H9 (cell line): ENCODE measurements around the gene TSEN15. TPM values are rescaled to one million over a fixed set of nuclear protein-coding genes. Genes with fewer than 3 reads are reported as not detected.

ENCODE experiments used
- DNase-seq: peaks from one replicate; pipeline ENCODE4 v3.0.0-alpha.2; 2017
- H2AFZ ChIP-seq: one replicate; pipeline ENCODE4 v1.6.1; 2013; ENCODE audit warnings: mild to moderate bottlenecking, low read length, control low read depth, moderate library complexity
- H2AK5ac ChIP-seq: 2 replicates; pipeline ENCODE4 v1.6.1; 2013; ENCODE audit warnings: low read length, control low read depth, mixed read lengths; ENCODE audit not compliant: insufficient read length
- H2BK120ac ChIP-seq: one replicate; pipeline ENCODE4 v1.6.1; 2013; ENCODE audit warnings: low read depth, mild to moderate bottlenecking, low read length, control low read depth, inconsistent platforms; ENCODE audit not compliant: poor library complexity, severe bottlenecking
- H2BK12ac ChIP-seq: 2 replicates; pipeline ENCODE4 v1.6.1; 2013; ENCODE audit warnings: low read length, control low read depth, mixed read lengths, low read depth; ENCODE audit not compliant: insufficient read length
- H2BK15ac ChIP-seq: 2 replicates; pipeline ENCODE4 v1.6.1; 2013; ENCODE audit warnings: low read depth, low read length, control low read depth
- H2BK20ac ChIP-seq: one replicate; pipeline ENCODE4 v1.6.1; 2013; ENCODE audit warnings: low read depth, mild to moderate bottlenecking, low read length, control low read depth, inconsistent platforms; ENCODE audit not compliant: poor library complexity, severe bottlenecking
- H2BK5ac ChIP-seq: 2 replicates; pipeline ENCODE4 v1.6.1; 2013; ENCODE audit warnings: low read length, control low read depth, mixed read lengths; ENCODE audit not compliant: insufficient read length
- H3K14ac ChIP-seq: 2 replicates; pipeline ENCODE4 v1.6.1; 2013; ENCODE audit warnings: low read length, control low read depth; ENCODE audit not compliant: insufficient read depth
- H3K18ac ChIP-seq: 2 replicates; pipeline ENCODE4 v1.6.1; 2013; ENCODE audit warnings: low read depth, mild to moderate bottlenecking, mixed read lengths, low read length, control low read depth; ENCODE audit not compliant: insufficient read length
- H3K23ac ChIP-seq: 2 replicates; pipeline ENCODE4 v1.6.1; 2013; ENCODE audit warnings: low read length, control low read depth, mixed read lengths, low read depth; ENCODE audit not compliant: insufficient read length
- H3K23me2 ChIP-seq: 2 replicates; pipeline ENCODE4 v1.6.1; 2013; ENCODE audit warnings: low read depth, mild to moderate bottlenecking, mixed read lengths, low read length, control low read depth; ENCODE audit not compliant: insufficient read length, poor library complexity, severe bottlenecking
- H3K27ac ChIP-seq: 2 replicates; pipeline ENCODE4 v1.5.1; 2013; ENCODE audit warnings: low read length, control low read depth, mixed read lengths, low read depth; ENCODE audit not compliant: insufficient read length
- H3K27me3 ChIP-seq: 2 replicates; pipeline ENCODE4 v1.6.1; 2013; ENCODE audit warnings: low read length, control low read depth, inconsistent platforms; ENCODE audit not compliant: insufficient read depth
- H3K4ac ChIP-seq: 2 replicates; pipeline ENCODE4 v1.6.1; 2013; ENCODE audit warnings: low read depth, mild to moderate bottlenecking, control low read depth, inconsistent platforms, low read length, moderate library complexity
- H3K4me1 ChIP-seq: 2 replicates; pipeline ENCODE4 v1.6.1; 2013; ENCODE audit warnings: low read length, control low read depth, inconsistent platforms; ENCODE audit not compliant: insufficient read depth
- H3K4me2 ChIP-seq: 2 replicates; pipeline ENCODE4 v1.6.1; 2013; ENCODE audit warnings: low read length, control low read depth, mixed read lengths; ENCODE audit not compliant: insufficient read length, insufficient read depth
- H3K56ac ChIP-seq: 2 replicates; pipeline ENCODE4 v1.6.1; 2013; ENCODE audit warnings: low read depth, mild to moderate bottlenecking, mixed read lengths, low read length, control low read depth; ENCODE audit not compliant: insufficient read length
- H3K79me1 ChIP-seq: 2 replicates; pipeline ENCODE4 v1.6.1; 2013; ENCODE audit warnings: low read depth, mild to moderate bottlenecking, moderate library complexity, low read length, control low read depth, inconsistent platforms; ENCODE audit not compliant: insufficient read depth, poor library complexity, severe bottlenecking
- H3K79me2 ChIP-seq: 2 replicates; pipeline ENCODE4 v1.6.1; 2013; ENCODE audit warnings: low read length, control low read depth, inconsistent platforms; ENCODE audit not compliant: insufficient read depth
- H3K9ac ChIP-seq: 2 replicates; pipeline ENCODE4 v1.6.1; 2013; ENCODE audit warnings: low read length, control low read depth, mixed read lengths; ENCODE audit not compliant: insufficient read length; ENCODE audit errors: extremely low read depth
- H3K9me3 ChIP-seq: one replicate; pipeline ENCODE4 v1.6.1; 2013; ENCODE audit warnings: low read depth, low read length, inconsistent platforms; ENCODE audit not compliant: control insufficient read depth
- H3T11ph ChIP-seq: one replicate; pipeline ENCODE4 v1.6.1; 2013; ENCODE audit warnings: mild to moderate bottlenecking, low read length, control low read depth, inconsistent platforms
- H4K20me1 ChIP-seq: one replicate; pipeline ENCODE4 v1.6.1; 2013; ENCODE audit not compliant: control insufficient read depth, insufficient read length, insufficient read depth
- H4K5ac ChIP-seq: 2 replicates; pipeline ENCODE4 v1.6.1; 2013; ENCODE audit warnings: low read depth, mild to moderate bottlenecking, mixed read lengths, low read length, control low read depth; ENCODE audit not compliant: insufficient read length
- H4K8ac ChIP-seq: replicated peaks from 2 replicates; pipeline ENCODE4 v1.6.1; 2013; ENCODE audit warnings: low read length, control low read depth, mixed read lengths, low read depth; ENCODE audit not compliant: insufficient read length
- H4K91ac ChIP-seq: 2 replicates; pipeline ENCODE4 v1.6.1; 2013; ENCODE audit warnings: low read depth, mild to moderate bottlenecking, moderate library complexity, mixed read lengths, low read length, control low read depth; ENCODE audit not compliant: insufficient read length
- H3K27ac Mint-ChIP-seq, 3 experiments: 2 replicates in 2 of 3; 3 replicates in 1 of 3; pipeline ENCODE4 v1.8.0; 2020 to 2021; ENCODE audit warnings: mixed read lengths in 3 of 3, mild to moderate bottlenecking in 1 of 3, moderate library complexity in 1 of 3
- H3K27me3 Mint-ChIP-seq: 2 replicates; pipeline ENCODE4 v1.8.0; 2021; ENCODE audit warnings: low read depth, mild to moderate bottlenecking, moderate library complexity, mixed read lengths
- H3K36me3 Mint-ChIP-seq, 3 experiments: 2 replicates in 2 of 3; 3 replicates in 1 of 3; pipeline ENCODE4 v1.8.0; 2020 to 2021; ENCODE audit warnings: low read depth in 3 of 3, mixed read lengths in 3 of 3; ENCODE audit not compliant: insufficient read depth in 1 of 3
- H3K4me1 Mint-ChIP-seq, 2 experiments: 2 replicates each; pipeline ENCODE4 v1.8.0; 2020; ENCODE audit warnings: mixed read lengths in 2 of 2
- H3K4me3 Mint-ChIP-seq, 2 experiments: 2 replicates in 1 of 2; 3 replicates in 1 of 2; pipeline ENCODE4 v1.8.0; 2020 to 2021; ENCODE audit warnings: mild to moderate bottlenecking in 2 of 2, mixed read lengths in 2 of 2, moderate library complexity in 1 of 2
- H3K9me3 Mint-ChIP-seq, 2 experiments: 2 replicates in 1 of 2; 3 replicates in 1 of 2; pipeline ENCODE4 v1.8.0; 2020; ENCODE audit warnings: mild to moderate bottlenecking in 2 of 2, mixed read lengths in 2 of 2, moderate library complexity in 1 of 2
- CTCF ChIP-seq: fragments of 200-600 bp; sonication (generic); conservative IDR thresholded peaks from 3 replicates; pipeline ENCODE4 v1.8.0; 2021; ENCODE audit warnings: antibody characterized with exemption, mild to moderate bottlenecking
- WGBS: extraction: QIAGEN DNeasy Blood & Tissue Kit; methylation state at CpG from one replicate; pipeline ENCODE4 v1.1.7; 2013; ENCODE audit warnings: missing lambda C conversion rate, low lambda C conversion rate, mixed read lengths; ENCODE audit not compliant: insufficient read length; ENCODE audit errors: extremely low coverage; 5-methylcytosine and 5-hydroxymethylcytosine counted together
- total RNA-seq: library from RNA; stranded (reverse); gene quantifications from 2 replicates; pipeline ENCODE4 v1.2.1, GENCODE V29; 2021

Gene TSEN15
- total RNA-seq, 1 experiment from 2014 or later = 21.9 TPM

DNA sequence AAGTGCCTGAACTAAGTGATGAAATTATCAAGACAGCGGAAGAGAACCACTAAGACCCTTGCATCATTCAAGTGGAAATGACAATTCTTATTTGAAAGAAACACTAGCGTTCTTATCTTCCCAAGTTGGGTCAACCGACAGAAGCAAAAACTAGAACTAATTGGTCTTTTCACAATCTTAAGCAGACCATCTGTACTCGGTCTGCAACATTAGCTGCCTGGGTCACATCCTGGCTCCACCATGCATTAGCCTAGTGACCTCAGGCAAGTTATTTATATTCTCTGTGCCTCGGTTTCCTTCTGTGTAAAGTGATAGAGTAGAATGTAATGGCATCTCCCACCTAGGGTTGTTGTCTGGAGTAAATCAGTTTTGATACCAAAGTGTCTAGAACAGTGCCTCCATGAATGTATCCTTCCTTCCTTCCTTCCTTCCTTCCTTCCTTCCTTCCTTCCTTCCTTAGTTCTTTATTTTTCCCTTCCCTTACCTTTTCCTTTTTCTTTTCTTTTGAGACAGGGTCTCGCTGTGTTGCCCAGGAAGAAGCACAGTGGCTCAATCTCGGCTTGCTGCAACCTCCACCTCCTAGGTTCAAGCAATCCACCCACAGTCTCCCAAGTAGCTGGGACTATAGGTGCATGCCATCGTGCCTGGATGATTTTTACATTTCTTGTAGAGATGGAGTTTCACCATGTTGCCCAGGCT lies 20.0 kb upstream of the TSEN15 start:
- H4K8ac ChIP-seq = no peak overlapping the region
- Mint-ChIP-seq H3K36me3 (no peaks in the 10 kb centered on the region), H3K9me3 (no peaks in the 10 kb centered on the region), H3K27me3 (peaks cover 92% of the 10 kb centered on the region), H3K27ac (no peak overlapping the region), H3K4me3 (no peak overlapping the region), H3K4me1 (peaks cover 17 to 20% of the 10 kb centered on the region in 2 experiments)
- H2AFZ ChIP-seq = no peak overlapping the region
- no peaks in the 10 kb centered on the region for H3K79me2 ChIP-seq
- no peak overlapping the region for H4K5ac ChIP-seq
- H2BK20ac ChIP-seq = no peak overlapping the region
- no peak overlapping the region for H3K27ac ChIP-seq
- H3K9me3 ChIP-seq = no peaks in the 10 kb centered on the region
- no peak for DNase-seq
- peaks cover 11% of the 10 kb centered on the region; the same call in 1 of the 2 replicates for H3K27me3 ChIP-seq
- TF ChIP-seq CTCF = no peak
- H2BK12ac ChIP-seq = no peak overlapping the region
- H3K18ac ChIP-seq = no peak overlapping the region
- H3K79me1 ChIP-seq = no peaks in the 10 kb centered on the region
- peaks cover 6% of the 10 kb centered on the region for H3K4me1 ChIP-seq
- no peak overlapping the region for H2BK5ac ChIP-seq
- H3K4me2 ChIP-seq = no peak overlapping the region
- H4K20me1 ChIP-seq = no peaks in the 10 kb centered on the region
- peaks cover 7% of the 10 kb centered on the region for H3K23me2 ChIP-seq
- no CpG with 5 or more reads among the region's 8 CpGs for WGBS
- no peak overlapping the region for H3K4ac ChIP-seq
- no peak overlapping the region for H4K91ac ChIP-seq
- H2BK15ac ChIP-seq = no peak overlapping the region
- no peak overlapping the region for H3K14ac ChIP-seq
- H3K9ac ChIP-seq = no peak overlapping the region
- no peak overlapping the region for H3T11ph ChIP-seq
- no peak overlapping the region for H2AK5ac ChIP-seq
- H3K56ac ChIP-seq = no peak overlapping the region
- no peak overlapping the region for H2BK120ac ChIP-seq
- no peak overlapping the region for H3K23ac ChIP-seq
